ENCODE measurements around the gene MAGI1.

GRCh38 chr3:65952842-65953241 lies 85.9 kb downstream of the MAGI1 start:
- TF ChIP-seq ELF4 (IDR thresholded peaks at IDR 0.05) (no peak), FOXA1 (IDR thresholded peaks at IDR 0.05) (no peak), FOXM1 (IDR thresholded peaks at IDR 0.05; ENCODE audit: borderline replicate concordance) (no peak), ZNF384 (IDR thresholded peaks at IDR 0.05) (no peak), TARDBP (IDR thresholded peaks at IDR 0.05) (no peak), SP1 (IDR thresholded peaks at IDR 0.05) (no peak), NFRKB (IDR thresholded peaks at IDR 0.05) (no peak), CTBP1 (IDR thresholded peaks at IDR 0.05; ENCODE audit: borderline replicate concordance) (no peak), HDGF (IDR thresholded peaks at IDR 0.05; ENCODE audit: borderline replicate concordance) (no peak), FOXK2 (IDR thresholded peaks at IDR 0.05) (no peak), SUZ12 (IDR thresholded peaks at IDR 0.05) (no peak), LEF1 (IDR thresholded peaks at IDR 0.05; ENCODE audit: borderline replicate concordance) (no peak)
- TF ChIP-seq, protein P1, sequence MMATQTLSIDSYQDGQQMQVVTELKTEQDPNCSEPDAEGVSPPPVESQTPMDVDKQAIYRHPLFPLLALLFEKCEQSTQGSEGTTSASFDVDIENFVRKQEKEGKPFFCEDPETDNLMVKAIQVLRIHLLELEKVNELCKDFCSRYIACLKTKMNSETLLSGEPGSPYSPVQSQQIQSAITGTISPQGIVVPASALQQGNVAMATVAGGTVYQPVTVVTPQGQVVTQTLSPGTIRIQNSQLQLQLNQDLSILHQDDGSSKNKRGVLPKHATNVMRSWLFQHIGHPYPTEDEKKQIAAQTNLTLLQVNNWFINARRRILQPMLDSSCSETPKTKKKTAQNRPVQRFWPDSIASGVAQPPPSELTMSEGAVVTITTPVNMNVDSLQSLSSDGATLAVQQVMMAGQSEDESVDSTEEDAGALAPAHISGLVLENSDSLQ (IDR thresholded peaks at IDR 0.05) = no peak

Measured in HEK293T (cell line).